ENCODE measurements around the gene DNAH14.
"Not testable (repeated sequence)": the region's sequence is repeated elsewhere in the genome, so short reads cannot be mapped to it uniquely, and the experiment has no call there.

Gene DNAH14

DNA sequence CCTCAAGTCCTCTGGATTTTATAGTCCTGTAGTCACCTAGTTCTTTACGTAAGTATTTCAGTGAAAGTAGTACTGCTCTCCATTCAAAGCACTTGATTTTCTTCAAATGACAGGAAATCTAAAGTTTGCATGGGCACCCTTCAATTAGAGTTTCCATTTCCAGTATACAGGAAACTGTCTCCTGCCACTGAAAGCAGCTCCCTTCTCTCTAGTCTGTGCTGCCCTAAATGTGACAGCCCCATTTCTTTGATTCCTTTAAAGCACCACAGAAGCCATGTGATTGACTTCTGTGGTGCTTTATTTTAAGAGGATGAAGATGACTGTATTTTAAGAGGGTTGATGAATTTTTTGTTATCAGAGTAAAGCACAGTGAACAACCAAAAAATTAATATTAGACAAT lies 226.1 kb downstream of the DNAH14 start:
- no peak for DNase-seq

DNA sequence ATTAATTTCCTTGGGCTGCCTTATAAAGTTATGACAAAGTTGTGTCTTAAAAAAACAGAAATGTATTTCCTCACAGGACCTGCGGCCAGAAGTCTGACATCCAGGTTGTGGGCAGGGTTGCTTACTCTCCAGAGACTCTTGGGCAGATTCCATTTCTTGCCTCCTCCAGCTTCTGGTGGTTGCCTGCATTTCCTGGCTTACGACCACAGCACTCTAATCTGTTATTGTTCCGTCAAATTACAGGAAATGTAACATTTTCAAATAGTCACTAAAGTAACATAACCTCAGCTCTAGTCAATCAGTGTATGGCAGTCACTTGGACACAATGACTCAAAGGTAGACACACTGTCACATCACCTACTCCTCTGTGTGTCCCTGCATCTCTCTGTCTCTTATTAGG lies 226.8 kb downstream of the DNAH14 start:
- no peak for DNase-seq

DNA sequence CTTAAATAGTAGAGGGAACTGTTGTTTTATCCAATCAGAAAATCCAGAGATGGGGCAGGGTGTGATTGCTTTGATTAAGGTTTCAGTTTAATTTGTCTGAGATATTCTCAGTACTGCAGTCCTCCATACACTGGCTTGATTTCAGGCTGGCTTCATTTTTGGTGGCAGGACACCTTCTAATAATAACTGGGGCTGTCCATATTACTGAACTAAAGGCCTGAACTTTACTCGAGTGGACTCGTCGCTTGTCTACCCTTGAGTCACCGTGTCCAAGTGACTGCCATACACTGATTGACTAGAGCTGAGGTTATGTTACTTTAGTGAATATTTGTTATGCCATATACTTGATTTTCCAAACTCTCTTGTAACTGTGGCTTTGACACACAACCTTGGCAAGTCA lies 228.8 kb downstream of the DNAH14 start:
- DNase-seq: no peak

DNA sequence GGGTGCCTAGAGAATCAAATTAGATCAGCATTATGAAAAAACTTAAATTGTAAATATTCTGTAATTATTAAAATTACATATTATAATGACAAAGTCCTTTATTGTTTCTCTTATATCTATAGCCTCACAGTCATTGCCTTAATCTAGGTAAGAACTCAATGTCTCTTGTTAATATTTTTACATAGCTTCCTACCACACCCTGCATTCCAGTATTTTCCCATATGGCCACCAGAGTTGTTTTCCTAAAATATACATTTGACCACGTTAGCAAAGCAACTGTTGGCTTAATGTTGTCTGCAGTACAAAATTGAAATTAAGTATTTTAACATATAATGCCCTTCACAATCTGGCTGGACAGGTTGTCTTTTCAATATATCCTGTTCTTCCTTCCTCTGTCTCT lies 230.3 kb downstream of the DNAH14 start:
- DNase-seq: no peak

DNA sequence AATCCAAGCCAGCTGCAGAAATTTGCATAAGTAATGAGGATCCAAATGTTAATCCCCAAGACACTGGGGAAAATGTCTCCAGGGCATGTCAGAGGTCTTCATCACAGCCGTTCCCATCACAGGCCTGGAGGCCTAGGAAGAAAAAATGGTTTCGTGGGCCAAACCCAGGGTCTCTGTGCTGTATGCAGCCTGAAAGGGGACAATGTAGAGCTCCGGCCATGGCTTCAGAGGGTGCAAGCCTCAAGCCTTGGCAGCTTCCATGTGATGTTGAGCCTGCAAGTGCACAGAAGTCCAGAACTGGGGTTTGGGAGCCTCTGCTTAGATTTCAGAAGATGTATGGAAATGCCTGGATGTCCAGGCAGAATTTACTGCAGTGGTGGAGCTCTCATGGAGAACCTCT lies 247.9 kb downstream of the DNAH14 start:
- DNase-seq: not testable (repeated sequence)

DNA sequence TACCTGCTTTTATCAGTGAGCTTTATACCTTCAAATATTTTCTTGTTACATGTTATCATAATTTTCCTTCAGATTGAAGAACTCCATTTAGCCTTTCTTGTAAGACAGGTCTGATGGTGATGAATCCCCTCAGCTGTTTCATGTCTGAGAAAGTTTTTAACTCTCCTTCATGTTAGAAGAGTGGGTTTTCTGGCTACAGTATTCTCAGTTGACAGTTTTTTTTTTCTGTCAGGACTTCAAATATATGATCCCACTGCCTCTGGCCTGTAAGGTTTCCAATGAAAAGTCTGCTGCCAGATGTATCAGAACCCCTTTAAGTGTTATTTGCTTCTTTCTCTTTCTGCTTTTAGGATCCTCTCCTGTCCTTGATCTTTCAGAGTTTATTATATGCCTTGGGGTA lies 250.2 kb downstream of the DNAH14 start:
- no peak for DNase-seq

DNA sequence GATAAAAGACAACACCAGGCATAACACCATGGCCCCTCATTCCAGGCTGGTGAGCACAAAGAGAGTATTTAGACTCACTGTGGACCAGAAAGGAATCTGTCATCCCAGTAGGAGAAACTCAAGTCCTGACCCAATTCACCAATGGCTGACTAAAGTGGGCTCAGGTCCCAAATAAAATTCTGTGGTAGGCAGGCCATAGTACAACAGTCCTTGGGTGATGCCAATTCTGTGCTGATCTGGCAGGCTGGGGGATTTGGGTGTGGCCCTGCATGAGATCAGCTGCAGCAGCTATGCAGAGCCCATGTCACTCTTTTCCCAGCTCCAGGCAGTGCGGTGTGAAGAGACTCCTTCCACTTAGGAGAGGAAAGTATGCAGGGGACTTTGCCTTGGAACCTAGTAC lies 253.2 kb downstream of the DNAH14 start:
- DNase-seq: no peak

DNA sequence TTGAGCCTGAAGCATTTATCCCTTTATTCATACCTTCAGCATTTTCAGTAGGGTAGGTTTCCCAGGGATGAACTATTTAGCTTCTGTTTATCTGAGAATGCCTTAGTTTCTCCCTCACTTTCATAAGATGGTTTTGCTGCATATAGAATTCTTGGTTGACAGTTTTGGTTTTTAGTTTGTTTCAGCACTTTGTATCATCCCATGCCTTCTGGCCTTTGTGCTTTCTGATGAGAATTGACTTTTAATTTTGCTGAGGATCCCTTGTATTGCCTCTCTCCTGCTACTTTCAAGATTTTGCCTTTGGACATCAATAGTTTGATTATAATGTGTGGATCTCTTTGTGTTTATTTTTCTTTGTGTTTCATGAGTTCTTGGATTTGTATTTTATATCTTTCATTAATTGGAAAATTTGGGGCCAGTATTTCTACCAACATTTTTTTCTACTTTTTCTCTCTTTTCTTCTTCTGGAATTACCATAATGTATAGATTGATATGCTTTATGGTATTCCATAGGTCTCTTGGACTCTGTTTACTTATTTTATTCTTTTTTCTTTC lies 261.8 kb downstream of the DNAH14 start:
- DNase-seq: no peak

DNA sequence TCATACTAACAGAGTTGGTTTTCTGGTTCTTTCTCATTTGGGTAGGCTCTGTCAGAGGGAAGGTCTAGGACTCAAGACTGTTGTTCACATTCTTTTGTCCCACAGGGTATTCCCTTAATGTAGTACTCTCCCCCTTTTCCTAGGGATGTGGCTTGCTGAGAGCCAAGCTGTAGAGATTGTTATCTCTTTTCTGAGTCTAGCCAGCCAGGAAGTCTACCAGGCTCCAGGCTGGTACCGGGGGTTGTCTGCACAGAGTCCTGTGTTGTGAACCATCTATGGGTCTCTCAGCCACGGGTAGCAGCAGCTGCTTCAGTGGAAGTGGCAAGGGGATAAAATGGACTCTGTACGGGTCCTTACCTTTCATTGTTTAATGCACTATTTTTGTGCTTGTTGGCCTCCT lies 272.0 kb downstream of the DNAH14 start:
- no peak for DNase-seq

DNA sequence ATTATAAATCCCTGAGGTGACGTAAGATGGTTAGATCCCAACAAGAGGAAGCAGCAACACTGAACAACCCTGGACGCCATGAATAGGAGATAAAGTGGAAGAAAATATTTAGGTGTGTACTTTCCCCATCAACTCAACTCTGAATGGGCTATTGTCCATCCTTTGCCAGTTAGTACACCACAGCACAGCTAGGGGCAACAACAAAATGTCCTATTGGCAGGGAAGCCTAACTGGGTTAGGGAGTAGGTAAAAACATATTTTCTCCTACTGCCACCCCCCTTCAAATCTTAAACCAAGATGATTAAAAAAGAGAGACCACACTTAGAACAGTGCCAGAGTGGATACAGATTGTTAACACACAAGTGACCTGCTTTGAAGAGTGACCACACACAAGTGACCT lies 278.3 kb downstream of the DNAH14 start:
- no peak for DNase-seq

DNA sequence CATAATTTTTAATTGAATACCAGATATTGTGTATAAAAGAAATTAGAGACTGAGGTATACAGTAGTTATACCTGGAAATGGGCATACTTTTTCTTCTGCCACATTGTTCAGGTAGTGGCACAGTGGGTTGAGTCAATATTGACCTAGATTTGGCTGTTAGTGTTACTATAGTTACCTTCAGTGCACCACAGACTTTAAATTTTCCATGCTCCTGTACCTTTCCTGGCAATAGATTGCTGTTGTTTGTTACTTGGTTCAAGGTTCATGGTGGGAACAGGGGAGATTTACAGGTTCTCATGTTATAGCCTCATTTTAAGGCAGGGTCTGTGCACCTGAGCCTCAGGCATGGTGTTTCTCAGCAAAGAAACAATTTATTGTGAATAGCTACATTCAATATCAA lies 279.7 kb downstream of the DNAH14 start:
- no peak for DNase-seq

DNA sequence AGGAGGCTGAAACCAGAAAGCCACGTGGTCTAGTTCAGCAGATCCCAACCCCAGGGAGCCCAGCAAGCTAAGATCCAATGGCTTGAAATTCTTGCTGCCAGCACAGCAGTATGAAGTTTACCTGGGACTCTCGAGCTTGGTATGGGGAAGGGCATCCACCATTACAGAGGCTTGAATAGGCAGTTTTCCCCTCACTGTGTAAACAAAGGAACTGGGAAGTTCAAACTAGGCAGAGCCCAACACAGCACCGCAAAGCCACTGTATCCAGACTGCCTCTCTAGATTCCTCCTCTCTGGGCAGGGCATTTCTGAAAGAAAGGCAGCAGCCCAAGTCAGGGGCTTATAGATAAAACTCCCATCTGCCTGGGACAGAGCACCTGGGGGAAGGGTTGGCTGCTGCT lies 280.7 kb downstream of the DNAH14 start:
- DNase-seq: not testable (repeated sequence)

DNA sequence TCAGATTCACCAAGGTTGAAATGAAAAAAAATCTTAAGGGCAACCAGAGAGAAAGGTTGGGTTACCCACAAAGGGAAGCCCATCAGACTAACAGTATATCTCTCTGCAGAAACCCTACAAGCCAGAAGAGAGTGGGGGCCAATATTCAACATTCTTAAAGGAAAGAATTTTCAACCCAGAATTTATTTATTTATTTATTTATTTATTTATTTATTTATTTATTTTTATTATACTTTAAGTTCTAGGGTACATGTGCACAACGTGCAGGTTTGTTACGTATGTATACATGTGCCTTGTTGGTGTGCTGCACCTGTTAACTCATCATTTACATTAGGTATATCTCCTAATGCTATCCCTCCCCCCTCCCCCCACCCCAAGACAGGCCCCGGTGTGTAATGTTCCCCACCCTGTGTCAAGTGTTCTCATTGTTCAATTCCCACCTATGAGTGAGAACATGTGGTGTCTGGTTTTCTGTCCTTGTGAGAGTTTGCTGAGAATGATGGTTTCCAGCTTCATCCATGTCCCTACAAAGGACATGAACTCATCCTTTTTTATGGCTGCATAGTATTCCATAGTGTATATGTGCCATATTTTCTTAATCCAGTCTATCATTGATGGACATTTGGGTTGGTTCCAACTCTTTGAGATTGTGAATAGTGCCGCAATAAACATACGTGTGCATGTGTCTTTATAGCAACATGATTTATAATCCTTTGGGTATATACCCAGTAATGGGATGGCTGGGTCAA lies 282.4 kb downstream of the DNAH14 start:
- not testable (repeated sequence) for DNase-seq

DNA sequence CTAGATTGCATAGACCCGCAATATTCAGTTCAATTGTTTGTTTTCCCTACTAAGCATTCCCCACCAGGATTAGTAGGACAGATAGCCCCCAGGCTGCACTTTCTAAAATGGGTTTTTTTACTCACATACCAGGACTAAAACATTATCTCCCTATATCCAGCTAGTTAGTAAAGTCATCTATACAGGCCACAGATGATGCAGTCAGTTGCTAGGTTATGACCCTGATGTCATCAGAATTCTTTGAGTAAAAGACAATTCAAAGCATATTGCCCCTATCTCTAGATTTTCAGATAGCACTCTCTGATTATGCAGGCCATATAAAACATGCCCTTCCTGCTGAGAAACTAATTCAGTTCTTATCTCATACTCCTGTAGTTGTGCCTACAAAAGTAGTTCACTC lies 294.8 kb downstream of the DNAH14 start:
- DNase-seq: no peak

DNA sequence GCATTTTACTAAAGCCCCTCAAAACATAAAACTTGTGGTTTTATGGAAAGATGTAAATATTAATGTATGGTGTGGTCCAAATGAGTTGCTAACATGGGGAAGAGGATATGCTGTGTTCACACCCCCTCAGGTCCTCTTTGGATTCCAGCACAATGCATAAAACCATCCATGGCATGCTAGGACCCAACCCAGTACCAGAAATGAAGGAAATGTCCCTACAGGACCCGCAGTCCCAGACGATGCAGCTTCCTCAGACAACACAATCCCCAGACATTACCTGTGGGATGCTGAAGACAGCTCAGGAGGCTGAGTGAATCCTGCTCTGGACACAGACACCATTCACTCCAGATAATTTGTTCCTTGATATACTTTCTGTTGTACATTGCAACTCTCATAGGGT lies 296.2 kb downstream of the DNAH14 start:
- no peak for DNase-seq

DNA sequence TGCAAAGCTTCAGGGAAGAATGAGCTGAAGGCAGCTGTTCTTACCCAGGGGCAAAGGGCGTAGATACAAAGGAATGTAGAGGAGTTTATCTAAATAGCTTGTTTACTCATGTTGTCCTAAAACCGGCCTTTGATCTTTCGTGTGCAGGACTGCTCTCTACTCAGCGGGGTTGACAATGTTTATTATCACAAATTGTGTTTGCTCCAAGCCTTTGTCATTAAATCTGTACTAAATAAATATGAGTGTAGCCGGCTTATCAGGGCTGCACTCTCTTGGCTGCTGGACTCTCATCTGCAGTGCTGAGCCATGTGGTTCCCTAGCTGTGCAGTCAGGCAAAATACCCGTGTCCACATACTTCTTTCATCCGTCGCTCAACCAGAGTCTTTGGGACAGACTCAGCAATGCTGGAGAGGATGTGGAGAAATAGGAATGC lies 299.4 kb downstream of the DNAH14 start:
- DNase-seq: no peak

DNA sequence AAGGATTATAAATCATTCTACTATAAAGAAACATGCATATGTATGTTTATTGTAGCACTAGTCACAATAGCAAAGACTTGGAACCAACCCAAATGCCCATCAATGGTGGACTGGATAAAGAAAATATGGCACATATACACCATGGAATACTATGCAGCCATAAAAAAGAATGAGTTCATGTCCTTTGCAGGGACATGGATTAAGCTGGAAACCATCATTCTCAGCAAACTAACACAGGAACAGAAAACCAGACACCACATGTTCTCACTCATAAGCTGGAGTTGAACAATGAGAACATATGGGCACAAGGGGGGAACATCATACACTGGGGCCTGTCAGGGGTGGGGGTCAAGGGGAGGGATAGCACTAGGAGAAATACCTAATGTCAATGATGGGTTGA lies 300.0 kb downstream of the DNAH14 start:
- DNase-seq: not testable (repeated sequence)

DNA sequence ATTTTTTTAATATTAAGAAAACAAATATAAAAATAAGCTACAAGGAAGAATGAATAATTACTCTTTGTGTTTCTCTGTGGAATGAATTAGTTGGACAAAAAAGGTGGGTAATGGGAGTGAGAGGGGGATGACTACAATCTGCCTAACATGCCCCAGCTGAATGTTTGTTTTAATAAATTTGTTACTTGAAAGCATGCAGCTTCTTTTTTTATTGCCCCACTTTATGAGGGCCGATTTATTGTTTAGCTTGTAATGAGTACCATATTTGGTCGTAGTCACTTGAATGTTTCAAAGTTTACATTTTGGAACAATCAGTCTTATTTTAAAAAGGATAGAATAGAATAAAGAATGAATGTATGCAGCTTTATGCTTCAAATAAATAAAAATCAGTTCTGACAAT lies 301.0 kb downstream of the DNAH14 start:
- DNase-seq: no peak

DNA sequence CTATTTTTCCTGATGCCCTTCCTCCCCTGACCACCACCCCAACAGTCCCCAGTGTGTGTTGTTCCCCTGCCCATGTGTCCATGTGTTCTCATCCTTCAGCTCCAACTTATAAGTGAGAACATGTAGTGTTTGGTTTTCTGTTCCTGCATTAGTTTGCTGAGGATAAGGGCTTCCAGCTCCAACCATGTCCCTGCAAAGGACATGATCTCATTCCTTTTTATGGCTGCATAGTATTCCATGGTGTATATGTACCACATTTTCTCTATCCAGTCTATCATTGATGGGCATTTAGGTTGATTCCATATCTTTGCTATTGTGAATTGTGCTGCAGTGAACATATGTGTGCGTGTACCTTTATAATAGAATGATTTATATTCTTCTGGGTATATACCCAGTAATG lies 303.5 kb downstream of the DNAH14 start:
- DNase-seq: not testable (repeated sequence)

DNA sequence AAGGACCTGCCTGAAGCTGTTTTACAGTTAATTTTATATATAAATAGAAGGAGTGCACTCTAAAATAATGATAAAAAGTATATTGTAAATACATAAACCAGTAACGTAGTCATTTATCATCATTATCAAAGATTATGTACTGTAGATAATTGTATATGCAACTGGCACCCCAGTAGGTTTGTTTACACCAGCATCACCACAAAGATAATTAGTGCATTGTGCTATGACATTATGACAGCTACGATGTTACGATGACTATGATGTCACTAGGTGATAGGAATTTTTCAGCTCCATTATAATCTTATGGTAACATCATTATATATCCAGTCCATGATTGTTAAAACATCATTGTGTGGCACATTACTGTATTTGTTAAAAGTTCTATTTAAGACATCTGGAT lies 313.1 kb downstream of the DNAH14 start:
- no peak for DNase-seq

DNA sequence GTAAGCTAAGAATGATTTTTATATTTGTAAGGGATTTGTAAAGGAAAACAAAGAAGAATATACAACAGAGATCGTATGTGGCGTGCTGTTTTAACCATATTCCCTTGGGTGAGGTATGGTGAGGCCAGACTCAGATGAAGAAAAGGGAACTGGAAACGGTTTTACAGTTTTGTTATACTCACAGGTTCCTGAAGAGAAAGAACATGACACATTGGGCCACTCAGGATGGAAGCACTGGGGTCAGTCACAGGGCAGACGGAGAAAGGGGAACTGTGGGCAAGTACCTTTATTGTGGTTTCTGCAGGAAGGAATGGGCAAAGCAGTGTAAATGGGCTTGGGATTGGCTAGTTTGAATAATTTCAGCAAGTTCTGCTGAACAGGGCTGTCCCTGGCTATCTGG lies 321.0 kb downstream of the DNAH14 start:
- no peak for DNase-seq

DNA sequence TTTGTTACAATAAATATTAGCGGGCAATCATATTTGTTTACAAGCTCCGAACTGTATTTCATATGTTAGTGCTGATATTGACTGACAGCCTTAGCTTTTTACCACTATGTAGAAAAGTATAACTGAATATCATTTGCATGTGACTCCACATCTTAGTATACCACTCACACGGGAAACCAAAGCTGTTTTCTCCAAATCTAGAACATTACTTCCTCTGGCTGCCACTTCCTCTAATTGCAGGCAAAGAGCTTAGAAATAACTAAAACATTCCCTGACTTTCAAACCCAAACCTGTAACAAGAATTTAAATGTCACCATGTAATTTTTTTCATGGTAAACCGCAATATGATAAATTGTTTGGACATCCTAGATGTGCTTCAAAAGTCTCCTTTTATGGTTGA lies 323.7 kb downstream of the DNAH14 start:
- DNase-seq: no peak

DNA sequence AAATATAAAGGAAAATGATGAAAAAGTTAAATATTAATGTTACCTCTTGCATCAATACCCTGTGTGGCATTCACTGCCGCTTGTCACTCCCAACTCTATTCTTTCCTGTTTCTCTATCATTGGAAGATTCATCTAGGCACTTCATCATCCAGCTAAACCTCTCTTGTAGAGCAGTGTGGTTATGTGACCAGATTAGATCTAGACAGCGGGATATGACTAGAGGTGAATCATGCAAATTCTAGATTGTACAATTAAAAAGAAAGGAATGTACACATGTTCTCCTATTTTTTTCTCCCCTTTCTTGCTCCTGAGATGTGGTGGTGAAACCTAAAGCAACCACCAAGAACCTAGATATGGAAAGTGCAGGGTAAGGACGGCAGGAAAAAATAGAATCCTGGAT lies 324.3 kb downstream of the DNAH14 start:
- peak; percentile 12 for DNase-seq

DNA sequence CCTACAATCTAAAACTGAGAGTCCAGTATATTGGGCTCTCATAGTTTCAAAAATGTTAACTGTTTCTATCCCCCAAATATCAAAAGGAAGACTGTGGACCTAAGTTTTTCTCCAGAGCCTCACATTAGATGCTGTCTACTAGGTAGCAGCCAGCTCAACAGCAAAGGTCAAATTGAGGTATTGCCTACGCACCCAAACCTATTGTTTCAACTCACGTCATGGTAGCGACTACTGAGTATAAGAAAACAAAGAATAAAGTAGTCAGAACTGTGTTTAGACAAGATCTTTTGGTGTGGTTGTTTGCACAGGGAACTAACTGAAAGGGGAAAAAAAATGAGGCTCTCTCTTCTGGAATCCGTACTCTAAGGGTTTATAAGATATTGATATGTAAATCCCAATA lies 325.2 kb downstream of the DNAH14 start:
- no peak for DNase-seq

DNA sequence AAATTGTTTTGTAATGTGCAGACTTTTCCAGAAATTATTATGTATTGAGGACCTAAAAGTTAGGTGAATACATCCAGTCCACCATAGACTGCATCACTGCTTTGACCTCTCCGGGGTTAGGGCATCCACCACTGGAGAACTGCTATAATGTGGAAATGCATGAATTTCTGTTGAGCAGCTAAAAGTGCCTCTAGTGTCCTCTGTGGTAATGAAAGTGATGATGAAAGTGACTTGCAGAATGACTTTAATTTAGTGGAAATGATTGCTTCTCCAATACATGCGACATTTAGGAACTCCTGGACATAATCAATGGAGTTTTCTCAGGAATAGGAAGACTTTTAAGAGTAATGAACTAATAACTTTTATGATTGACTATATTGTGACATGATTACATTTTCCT lies 327.6 kb downstream of the DNAH14 start:
- no peak for DNase-seq

Measured in fibroblast of skin of abdomen (primary cell).